MM.1S (cell line): Measurements from ENCODE around the gene INO80B.

Source experiments
- DNase-seq: peaks from one replicate; pipeline ENCODE4 v3.0.0-alpha.2; 2015
- H2AFZ ChIP-seq: fragments of 300-600 bp; sonication (generic); 2 replicates; pipeline ENCODE4 v1.6.0; 2016; ENCODE audit warnings: antibody characterized with exemption, low read length
- H3F3A ChIP-seq: fragments of 300-600 bp; sonication (generic); 2 replicates; pipeline ENCODE4 v1.6.1; 2016; ENCODE audit warnings: mild to moderate bottlenecking, antibody characterized with exemption, low read length, moderate library complexity, mixed read lengths; ENCODE audit not compliant: insufficient read depth
- H3K27ac ChIP-seq: fragments of 300-600 bp; sonication (generic); 2 replicates; pipeline ENCODE4 v1.5.1; 2016; ENCODE audit warnings: mild to moderate bottlenecking, low read length
- H3K27me3 ChIP-seq: fragments of 300-600 bp; sonication (generic); replicated peaks from 2 replicates; pipeline ENCODE4 v1.6.0; 2016; ENCODE audit warnings: low read length; ENCODE audit not compliant: insufficient read depth
- H3K36me3 ChIP-seq: fragments of 300-600 bp; sonication (generic); replicated peaks from 2 replicates; pipeline ENCODE4 v1.6.1; 2016; ENCODE audit warnings: mild to moderate bottlenecking, low read length, mixed read lengths; ENCODE audit not compliant: insufficient read depth
- H3K4me1 ChIP-seq: fragments of 300-600 bp; sonication (generic); 2 replicates; pipeline ENCODE4 v1.6.1; 2016; ENCODE audit warnings: low read length, mixed read lengths
- H3K4me2 ChIP-seq: fragments of 300-600 bp; sonication (generic); 2 replicates; pipeline ENCODE4 v1.6.0; 2016; ENCODE audit warnings: low read depth, low read length
- H3K4me3 ChIP-seq: fragments of 300-600 bp; sonication (generic); 2 replicates; pipeline ENCODE4 v1.5.1; 2016; ENCODE audit warnings: low read length, mixed read lengths
- H3K79me2 ChIP-seq: fragments of 300-600 bp; sonication (generic); 2 replicates; pipeline ENCODE4 v1.6.1; 2016; ENCODE audit warnings: mixed run types, low read length, mixed read lengths
- H3K9ac ChIP-seq: fragments of 300-600 bp; sonication (generic); 2 replicates; pipeline ENCODE4 v1.6.1; 2016; ENCODE audit warnings: low read length, mixed read lengths
- H3K9me2 ChIP-seq: fragments of 300-600 bp; sonication (generic); replicated peaks from 2 replicates; pipeline ENCODE4 v1.6.1; 2016; ENCODE audit warnings: mild to moderate bottlenecking, low read length, mixed read lengths; ENCODE audit not compliant: insufficient read depth
- H3K9me3 ChIP-seq: fragments of 300-600 bp; sonication (generic); replicated peaks from 2 replicates; pipeline ENCODE4 v1.6.1; 2016; ENCODE audit warnings: mild to moderate bottlenecking, low read length, mixed read lengths; ENCODE audit not compliant: insufficient read depth
- H4K20me1 ChIP-seq: fragments of 300-600 bp; sonication (generic); 2 replicates; pipeline ENCODE4 v1.6.1; 2016; ENCODE audit warnings: mild to moderate bottlenecking, low read length, moderate library complexity, mixed read lengths; ENCODE audit not compliant: insufficient read depth
- CTCF ChIP-seq: fragments of 300-600 bp; sonication (generic); IDR thresholded peaks from 2 replicates; pipeline ENCODE4 v1.5.1; 2016; ENCODE audit warnings: antibody characterized with exemption, low read length, mixed read lengths
- EZH2 ChIP-seq: fragments of 300-600 bp; sonication (generic); optimal IDR thresholded peaks from 2 replicates; pipeline ENCODE3; 2017; ENCODE audit warnings: low read depth, mild to moderate bottlenecking, antibody characterized with exemption, low read length, mixed read lengths
- EZH2phosphoT487 ChIP-seq: fragments of 300-600 bp; sonication (generic); IDR thresholded peaks from 2 replicates; pipeline ENCODE4 v1.6.1; 2018; ENCODE audit warnings: antibody characterized with exemption, low read length

The INO80B gene

GRCh38 chr2:74499940-74500577 is 45.2 kb downstream of the INO80B start:
- Histone ChIP-seq H3F3A (0 out of 2 replicates have a peak, but pooled peaks cover 13% of the 10 kb centered on the region), H3K4me3 (no peak overlapping the region), H3K4me2 (no peak overlapping the region), H4K20me1 (no peaks in the 10 kb centered on the region), H3K27ac (no peak overlapping the region), H2AFZ (no peak overlapping the region), H3K27me3 (peaks cover 25% of the 10 kb centered on the region), H3K9me2 (no peaks in the 10 kb centered on the region), H3K9me3 (no peaks in the 10 kb centered on the region), H3K36me3 (no peaks in the 10 kb centered on the region), H3K79me2 (no peaks in the 10 kb centered on the region), H3K4me1 (peaks cover 6% of the 10 kb centered on the region; the same call in 1 of the 2 replicates), H3K9ac (no peak overlapping the region)
- TF ChIP-seq CTCF, result no peak
- no peak for TF ChIP-seq EZH2
- TF ChIP-seq EZH2phosphoT487, result no peak
- DNase-seq, result no peak

- DNase-seq, result no peak
- no peaks in the 10 kb centered on the region for H3K9me2 ChIP-seq
- no peak overlapping the region for H3K9ac ChIP-seq
- H3K4me2 ChIP-seq, result no peak overlapping the region
- no peaks in the 10 kb centered on the region for H3K79me2 ChIP-seq
- H3K27me3 ChIP-seq, result peaks cover 25% of the 10 kb centered on the region
- no peak overlapping the region for H3K27ac ChIP-seq
- H2AFZ ChIP-seq, result no peak overlapping the region
- 0 out of 2 replicates have a peak, but pooled peaks cover 14% of the 10 kb centered on the region for H3F3A ChIP-seq
- H3K4me3 ChIP-seq, result no peak overlapping the region
- H3K36me3 ChIP-seq, result no peaks in the 10 kb centered on the region
- peaks cover 6% of the 10 kb centered on the region; the same call in 1 of the 2 replicates for H3K4me1 ChIP-seq
- H4K20me1 ChIP-seq, result no peaks in the 10 kb centered on the region
- no peaks in the 10 kb centered on the region for H3K9me3 ChIP-seq
- TF ChIP-seq CTCF (no peak), EZH2 (no peak), EZH2phosphoT487 (no peak)
Measured at GRCh38 chr2:74500578-74500946, 45.7 kb downstream of the INO80B start.

- Histone ChIP-seq H3F3A (0 out of 2 replicates have a peak, but pooled peaks cover 14% of the 10 kb centered on the region), H3K4me2 (no peak overlapping the region), H3K9me3 (no peaks in the 10 kb centered on the region), H3K27me3 (peaks cover 25% of the 10 kb centered on the region), H4K20me1 (no peaks in the 10 kb centered on the region), H3K4me1 (peaks cover 7% of the 10 kb centered on the region), H3K9ac (no peak overlapping the region), H3K36me3 (no peaks in the 10 kb centered on the region), H3K9me2 (no peaks in the 10 kb centered on the region), H3K79me2 (peaks cover 6% of the 10 kb centered on the region), H2AFZ (no peak overlapping the region), H3K27ac (no peak overlapping the region), H3K4me3 (no peak overlapping the region)
- no peak for DNase-seq
- TF ChIP-seq EZH2phosphoT487 (no peak), CTCF (no peak), EZH2 (no peak)
Measured at GRCh38 chr2:74501335-74502071, 46.6 kb downstream of the INO80B start.
